ENCODE measurements around the gene FGFRL1.

DNA sequence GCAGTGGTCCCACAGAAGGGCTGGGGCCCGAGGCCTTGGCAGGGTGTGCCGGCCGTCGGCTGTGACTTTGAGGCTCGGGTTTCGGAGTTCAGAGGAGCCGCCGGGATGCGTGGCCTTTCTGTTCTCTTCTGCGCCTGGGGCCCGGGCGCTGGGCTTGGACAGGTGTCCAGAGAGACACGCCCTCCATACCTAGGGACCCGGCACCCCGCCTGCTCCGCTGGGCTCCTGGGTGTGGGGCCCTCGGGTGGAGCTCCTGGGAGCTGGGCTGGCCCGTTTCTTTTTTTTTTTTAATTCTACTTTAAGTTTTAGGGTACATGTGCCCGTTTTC is 11.3 kb downstream of the FGFRL1 start:
- TF ChIP-seq, protein P1, sequence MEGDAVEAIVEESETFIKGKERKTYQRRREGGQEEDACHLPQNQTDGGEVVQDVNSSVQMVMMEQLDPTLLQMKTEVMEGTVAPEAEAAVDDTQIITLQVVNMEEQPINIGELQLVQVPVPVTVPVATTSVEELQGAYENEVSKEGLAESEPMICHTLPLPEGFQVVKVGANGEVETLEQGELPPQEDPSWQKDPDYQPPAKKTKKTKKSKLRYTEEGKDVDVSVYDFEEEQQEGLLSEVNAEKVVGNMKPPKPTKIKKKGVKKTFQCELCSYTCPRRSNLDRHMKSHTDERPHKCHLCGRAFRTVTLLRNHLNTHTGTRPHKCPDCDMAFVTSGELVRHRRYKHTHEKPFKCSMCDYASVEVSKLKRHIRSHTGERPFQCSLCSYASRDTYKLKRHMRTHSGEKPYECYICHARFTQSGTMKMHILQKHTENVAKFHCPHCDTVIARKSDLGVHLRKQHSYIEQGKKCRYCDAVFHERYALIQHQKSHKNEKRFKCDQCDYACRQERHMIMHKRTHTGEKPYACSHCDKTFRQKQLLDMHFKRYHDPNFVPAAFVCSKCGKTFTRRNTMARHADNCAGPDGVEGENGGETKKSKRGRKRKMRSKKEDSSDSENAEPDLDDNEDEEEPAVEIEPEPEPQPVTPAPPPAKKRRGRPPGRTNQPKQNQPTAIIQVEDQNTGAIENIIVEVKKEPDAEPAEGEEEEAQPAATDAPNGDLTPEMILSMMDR (conservative IDR thresholded peaks at IDR 0.05; ENCODE audit: low read depth, low read length) = no peak
- TF ChIP-seq EZH2 (IDR thresholded peaks at IDR 0.05; ENCODE audit: borderline replicate concordance, low read depth, low read length, poor library complexity, severe bottlenecking) = no peak
